ENCODE measurements around the gene NPY. TPM values are rescaled to one million over a fixed set of nuclear protein-coding genes. Genes with fewer than 3 reads are reported as not detected.

NPY gene
- polyA plus RNA-seq, 2 of the 4 experiments (the other 2 are of a cell fraction): not detected

GRCh38 chr7:24298696-24299095 is 14.7 kb downstream of the NPY start:
- FAIRE-seq (no peak), ATAC-seq (no peak), DNase-seq (ENCODE audit: low read depth in 1 of 2, low spot score in 1 of 2) (no peak)
- POLR2A ChIA-PET: no interaction called here
- Histone ChIP-seq H3K9me3 (no peaks in the 10 kb centered on the region), H3K27ac (no peak overlapping the region), H3K4me3 (no peak overlapping the region), H3K4me1 (no peaks in the 10 kb centered on the region), H3K4me2 (no peak overlapping the region)
- CTCF ChIA-PET: interaction anchor here (3.1 kb wide), 1 partner anchor 9 kb away, joined by 11 read pairs; no protein-coding TSS in a partner anchor
- TF ChIP-seq RCOR1 (IDR thresholded peaks at IDR 0.05; ENCODE audit: low read depth, low read length) (no peak), CHD2 (IDR thresholded peaks at IDR 0.05; ENCODE audit: low read length, partially characterized antibody) (no peak), POLR2A (IDR thresholded peaks at IDR 0.05; ENCODE audit: low read length) (no peak), FOSL2 (IDR thresholded peaks at IDR 0.05) (no peak), FOSL2 (CRISPR knock-in tag; IDR thresholded peaks at IDR 0.05) (no peak), KDM1A (IDR thresholded peaks at IDR 0.05; ENCODE audit: low read depth) (no peak), ZSCAN20 (CRISPR knock-in tag; IDR thresholded peaks at IDR 0.05) (no peak), USF2 (IDR thresholded peaks at IDR 0.05) (no peak), MAFK (IDR thresholded peaks at IDR 0.05; ENCODE audit: partially characterized antibody) (no peak), HOXB13 (CRISPR knock-in tag; IDR thresholded peaks at IDR 0.05; ENCODE audit: low read depth) (no peak), ZNF302 (CRISPR knock-in tag; IDR thresholded peaks at IDR 0.05) (no peak)

GRCh38 chr7:24299192-24299591 is 15.2 kb downstream of the NPY start:
- TF ChIP-seq RARB (CRISPR knock-in tag; IDR thresholded peaks at IDR 0.05) (no peak), HOXB13 (CRISPR knock-in tag; IDR thresholded peaks at IDR 0.05; ENCODE audit: low read depth) (no peak), FOSL2 (IDR thresholded peaks at IDR 0.05) (no peak), FOSL2 (CRISPR knock-in tag; IDR thresholded peaks at IDR 0.05) (no peak), MAZ (IDR thresholded peaks at IDR 0.05; ENCODE audit: borderline replicate concordance, low read depth, low read length) (no peak), HES2 (IDR thresholded peaks at IDR 0.05) (no peak), ZC3H11A (IDR thresholded peaks at IDR 0.05) (no peak), BCL3 (IDR thresholded peaks at IDR 0.05) (no peak), EHMT2 (IDR thresholded peaks at IDR 0.05; ENCODE audit: low read depth) (no peak), FOSB (CRISPR knock-in tag; IDR thresholded peaks at IDR 0.05) (no peak), CTCF (IDR thresholded peaks at IDR 0.05) (no peak), HOXA7 (CRISPR knock-in tag; IDR thresholded peaks at IDR 0.05) (no peak), RNF2 (IDR thresholded peaks at IDR 0.05; ENCODE audit: borderline replicate concordance, low read depth) (no peak), RFX5 (IDR thresholded peaks at IDR 0.05) (no peak), REST (IDR thresholded peaks at IDR 0.05) (no peak), CBX8 (IDR thresholded peaks at IDR 0.05) (no peak), BHLHE40 (IDR thresholded peaks at IDR 0.05; ENCODE audit: low read depth, low read length) (no peak)
- Histone ChIP-seq H3K27ac (no peak overlapping the region), H3K4me1 (no peaks in the 10 kb centered on the region), H3K4me2 (no peak overlapping the region), H3K4me3 (no peak overlapping the region), H3K9me3 (no peaks in the 10 kb centered on the region)
- 4% methylated on average over 3 of the region's 4 CpGs for WGBS (ENCODE audit: missing lambda C conversion rate)
- ATAC-seq (no peak), DNase-seq (ENCODE audit: low read depth in 1 of 2, low spot score in 1 of 2) (no peak), FAIRE-seq (no peak)
- POLR2A ChIA-PET: no interaction called here
- CTCF ChIA-PET: interaction anchor here (1.0 to 3.1 kb wide), 2 partner anchors 9 to 20 kb away, joined by 3 to 11 read pairs; no protein-coding TSS in a partner anchor
